HCT116 (cell line): Measurements from ENCODE around the gene DYDC2.

Experiments used
- CEBPB ChIP-seq: IDR thresholded peaks from 2 replicates; pipeline ENCODE4 v1.6.1; 2012; ENCODE audit warnings: low read depth
- CTCF ChIP-seq, 3 experiments: fragments of 200-600 bp in 1 of 3; sonication (generic) in 1 of 3; IDR thresholded peaks in 2 of 3; conservative IDR thresholded peaks in 1 of 3; 2 replicates each; pipeline ENCODE4 v1.5.1; 2012 to 2017; ENCODE audit warnings: low read depth in 2 of 3, low read length in 2 of 3, antibody characterized with exemption in 1 of 3, borderline replicate concordance in 1 of 3, control low read depth in 1 of 3, mild to moderate bottlenecking in 1 of 3, mixed read lengths in 1 of 3, mixed run types in 1 of 3, moderate library complexity in 1 of 3; ENCODE audit not compliant: insufficient read depth in 1 of 3
- ELF1 ChIP-seq: IDR thresholded peaks from 2 replicates; pipeline ENCODE4 v1.6.1; 2012; ENCODE audit warnings: low read depth, borderline replicate concordance
- EZH2 ChIP-seq: fragments of 200-600 bp; sonication (generic); IDR thresholded peaks from 2 replicates; pipeline ENCODE4 v1.6.1; 2017; ENCODE audit warnings: antibody characterized with exemption, mixed run types
- JUND ChIP-seq: IDR thresholded peaks from 2 replicates; pipeline ENCODE4 v1.6.1; 2012
- MAX ChIP-seq: IDR thresholded peaks from 2 replicates; pipeline ENCODE4 v1.6.1; 2012
- POLR2A ChIP-seq: IDR thresholded peaks from 2 replicates; pipeline ENCODE4 v1.7.0; 2011; ENCODE audit warnings: borderline replicate concordance; ENCODE audit not compliant: insufficient read depth, insufficient read length; ENCODE audit errors: extremely low read depth
- POLR2AphosphoS5 ChIP-seq: IDR thresholded peaks from 2 replicates; pipeline ENCODE4 v1.6.1; 2011; ENCODE audit warnings: mild to moderate bottlenecking, low read depth, low read length, moderate library complexity
- RAD21 ChIP-seq: IDR thresholded peaks from 2 replicates; pipeline ENCODE4 v1.6.1; 2012; ENCODE audit warnings: low read depth, mild to moderate bottlenecking
- SP1 ChIP-seq: IDR thresholded peaks from 2 replicates; pipeline ENCODE4 v1.6.1; 2012; ENCODE audit warnings: low read depth
- YY1 ChIP-seq: IDR thresholded peaks from 2 replicates; pipeline ENCODE4 v1.6.1; 2011; ENCODE audit warnings: low read length, low read depth, moderate library complexity, mild to moderate bottlenecking; ENCODE audit not compliant: insufficient replicate concordance; ENCODE audit errors: extremely low read depth
- ZNF274 ChIP-seq: fragments of 200-500 bp; sonication (Bioruptor generic); IDR thresholded peaks from 2 replicates; pipeline ENCODE4 v1.6.1; 2014; ENCODE audit warnings: mild to moderate bottlenecking, low read depth, low read length, inconsistent platforms

- TF ChIP-seq POLR2A (no peak), SP1 (no peak), ZNF274 (no peak), MAX (no peak), POLR2AphosphoS5 (no peak), JUND (no peak), CTCF (IDR thresholded peaks at IDR 0.05 in 2 of 3, conservative IDR thresholded peaks at IDR 0.05 in 1 of 3; ENCODE audit: borderline replicate concordance in 1 of 3, insufficient read depth in 1 of 3, low read depth in 2 of 3, low read length in 2 of 3) (no peak), RAD21 (no peak), CEBPB (no peak), EZH2 (no peak), ELF1 (no peak), YY1 (no peak)
Measured at GRCh38 chr10:80410578-80411145, 54.1 kb downstream of the DYDC2 start.
